ENCODE data around the gene ARHGAP33. TPM values are rescaled to one million over a fixed set of nuclear protein-coding genes. Genes with fewer than 3 reads are reported as not detected.

ARHGAP33 gene
- total RNA-seq, 1 donor from 2014 or later, result 24.5 TPM

- Mint-ChIP-seq H3K27ac (no peak overlapping the region), H3K36me3 (ENCODE audit: low read depth) (peaks cover 7% of the 10 kb centered on the region), H3K9me3 (no peaks in the 10 kb centered on the region), H3K27me3 (ENCODE audit: insufficient read depth) (no peaks in the 10 kb centered on the region), H3K4me3 (no peak overlapping the region), H3K4me1 (ENCODE audit: low read depth) (peaks cover 29% of the 10 kb centered on the region)
- DNase-seq (ENCODE audit: low spot score), result no peak
- intact Hi-C loops (cut with micrococcal nuclease), result no loop called here
These were observed 3.7 kb downstream of the ARHGAP33 start for GRCh38 chr19:35779033-35779432.

- peaks cover 19% of the 10 kb centered on the region for H3K4me1 Mint-ChIP-seq (ENCODE audit: low read depth)
- intact Hi-C loops (cut with micrococcal nuclease), result no loop called here
- no peak overlapping the region for H3K27ac Mint-ChIP-seq
- no peaks in the 10 kb centered on the region for H3K9me3 Mint-ChIP-seq
- H3K36me3 Mint-ChIP-seq (ENCODE audit: low read depth), result peaks cover 7% of the 10 kb centered on the region
- no peak for DNase-seq (ENCODE audit: low spot score)
- no peaks in the 10 kb centered on the region for H3K27me3 Mint-ChIP-seq (ENCODE audit: insufficient read depth)
- no peak overlapping the region for H3K4me3 Mint-ChIP-seq
These were observed 4.7 kb downstream of the ARHGAP33 start for GRCh38 chr19:35780058-35780457.

- H3K9me3 Mint-ChIP-seq, result no peaks in the 10 kb centered on the region
These were observed 5.4 kb downstream of the ARHGAP33 start for GRCh38 chr19:35780717-35781116.

GRCh38 chr19:35781650-35782049 is 6.3 kb downstream of the ARHGAP33 start:
- H3K9me3 Mint-ChIP-seq, result no peaks in the 10 kb centered on the region
- peaks cover 11% of the 10 kb centered on the region for H3K4me1 Mint-ChIP-seq (ENCODE audit: low read depth)
- no peak overlapping the region for H3K4me3 Mint-ChIP-seq
- no peak overlapping the region for H3K27ac Mint-ChIP-seq
- no peaks in the 10 kb centered on the region for H3K27me3 Mint-ChIP-seq (ENCODE audit: insufficient read depth)
- peaks cover 9% of the 10 kb centered on the region for H3K36me3 Mint-ChIP-seq (ENCODE audit: low read depth)
- intact Hi-C loops (cut with micrococcal nuclease), result no loop called here
- DNase-seq (ENCODE audit: low spot score), result no peak

More at GRCh38 chr19:35780717-35781116, 5.4 kb downstream of the ARHGAP33 start:
- intact Hi-C loops (cut with micrococcal nuclease), result no loop called here
- H3K36me3 Mint-ChIP-seq (ENCODE audit: low read depth), result peaks cover 7% of the 10 kb centered on the region
- H3K27ac Mint-ChIP-seq, result no peak overlapping the region
- DNase-seq (ENCODE audit: low spot score), result no peak
- peaks cover 19% of the 10 kb centered on the region for H3K4me1 Mint-ChIP-seq (ENCODE audit: low read depth)
- H3K4me3 Mint-ChIP-seq, result no peak overlapping the region
- H3K27me3 Mint-ChIP-seq (ENCODE audit: insufficient read depth), result no peaks in the 10 kb centered on the region

- Mint-ChIP-seq H3K9me3 (no peaks in the 10 kb centered on the region), H3K27ac (no peak overlapping the region), H3K4me3 (no peak overlapping the region), H3K36me3 (ENCODE audit: low read depth) (peaks cover 9% of the 10 kb centered on the region), H3K27me3 (ENCODE audit: insufficient read depth) (no peaks in the 10 kb centered on the region), H3K4me1 (ENCODE audit: low read depth) (peaks cover 4% of the 10 kb centered on the region)
- intact Hi-C loops (cut with micrococcal nuclease), result no loop called here
- DNase-seq (ENCODE audit: low spot score), result no peak
These were observed 7.2 kb downstream of the ARHGAP33 start for GRCh38 chr19:35782589-35782988.

GRCh38 chr19:35783469-35784434 is 8.4 kb downstream of the ARHGAP33 start:
- DNase-seq (ENCODE audit: low spot score), result no peak
- no peaks in the 10 kb centered on the region for H3K9me3 Mint-ChIP-seq
- no peak overlapping the region for H3K27ac Mint-ChIP-seq
- H3K36me3 Mint-ChIP-seq (ENCODE audit: low read depth), result peaks cover 7% of the 10 kb centered on the region
- H3K4me1 Mint-ChIP-seq (ENCODE audit: low read depth), result no peaks in the 10 kb centered on the region
- no peaks in the 10 kb centered on the region for H3K27me3 Mint-ChIP-seq (ENCODE audit: insufficient read depth)
- intact Hi-C loops (cut with micrococcal nuclease), result no loop called here
- H3K4me3 Mint-ChIP-seq, result no peak overlapping the region

GRCh38 chr19:35784503-35785338 is 9.4 kb downstream of the ARHGAP33 start:
- Mint-ChIP-seq H3K4me3 (no peak overlapping the region), H3K4me1 (ENCODE audit: low read depth) (no peaks in the 10 kb centered on the region), H3K27me3 (ENCODE audit: insufficient read depth) (no peaks in the 10 kb centered on the region), H3K9me3 (no peaks in the 10 kb centered on the region), H3K27ac (no peak overlapping the region), H3K36me3 (ENCODE audit: low read depth) (peaks cover 7% of the 10 kb centered on the region)
- DNase-seq (ENCODE audit: low spot score), result no peak
- intact Hi-C loops (cut with micrococcal nuclease), result no loop called here

- DNase-seq (ENCODE audit: low spot score), result no peak
- intact Hi-C loops (cut with micrococcal nuclease), result no loop called here
- no peaks in the 10 kb centered on the region for H3K9me3 Mint-ChIP-seq
- H3K4me1 Mint-ChIP-seq (ENCODE audit: low read depth), result no peaks in the 10 kb centered on the region
- H3K4me3 Mint-ChIP-seq, result no peak overlapping the region
- H3K27ac Mint-ChIP-seq, result no peak overlapping the region
- H3K36me3 Mint-ChIP-seq (ENCODE audit: low read depth), result peaks cover 7% of the 10 kb centered on the region
- H3K27me3 Mint-ChIP-seq (ENCODE audit: insufficient read depth), result no peaks in the 10 kb centered on the region
These were observed 9.9 kb downstream of the ARHGAP33 start for GRCh38 chr19:35785339-35785627.

- Mint-ChIP-seq H3K27me3 (ENCODE audit: insufficient read depth) (no peaks in the 10 kb centered on the region), H3K27ac (no peak overlapping the region)
These were observed 11.2 kb downstream of the ARHGAP33 start for GRCh38 chr19:35786299-35787160.

GRCh38 chr19:35787227-35787799 is 11.9 kb downstream of the ARHGAP33 start:
- Mint-ChIP-seq H3K4me1 (ENCODE audit: low read depth) (no peaks in the 10 kb centered on the region), H3K36me3 (ENCODE audit: low read depth) (peaks cover 7% of the 10 kb centered on the region), H3K9me3 (no peaks in the 10 kb centered on the region), H3K27me3 (ENCODE audit: insufficient read depth) (no peaks in the 10 kb centered on the region), H3K4me3 (no peak overlapping the region), H3K27ac (no peak overlapping the region)
- no peak for DNase-seq (ENCODE audit: low spot score)
- intact Hi-C loops (cut with micrococcal nuclease), result no loop called here

More at GRCh38 chr19:35786299-35787160, 11.2 kb downstream of the ARHGAP33 start:
- no peaks in the 10 kb centered on the region for H3K4me1 Mint-ChIP-seq (ENCODE audit: low read depth)
- DNase-seq (ENCODE audit: low spot score), result no peak
- peaks cover 7% of the 10 kb centered on the region for H3K36me3 Mint-ChIP-seq (ENCODE audit: low read depth)
- no peaks in the 10 kb centered on the region for H3K9me3 Mint-ChIP-seq
- H3K4me3 Mint-ChIP-seq, result no peak overlapping the region
- intact Hi-C loops (cut with micrococcal nuclease), result no loop called here

- H3K4me3 Mint-ChIP-seq, result no peak overlapping the region
- peaks cover 4% of the 10 kb centered on the region for H3K36me3 Mint-ChIP-seq (ENCODE audit: low read depth)
- H3K27me3 Mint-ChIP-seq (ENCODE audit: insufficient read depth), result no peaks in the 10 kb centered on the region
- intact Hi-C loops (cut with micrococcal nuclease), result no loop called here
- no peak for DNase-seq (ENCODE audit: low spot score)
- H3K4me1 Mint-ChIP-seq (ENCODE audit: low read depth), result no peaks in the 10 kb centered on the region
- no peak overlapping the region for H3K27ac Mint-ChIP-seq
- no peaks in the 10 kb centered on the region for H3K9me3 Mint-ChIP-seq
These were observed 13.0 kb downstream of the ARHGAP33 start for GRCh38 chr19:35788205-35788960.

Measured in activated T-helper 1 cell treated with anti-CD3 and anti-CD28 coated beads, Interleukin-12 subunit alpha, Interleukin-12 subunit beta, Interleukin-2, Interleukin-4 antibody, amounts not matched to agents 30 ng/mL and 10 ng/mL and 1 ng/mL, durations not matched to agents 14 hours and 24 hours and 36 hours (primary cell).